ENCODE results near the gene AJM1.

AJM1 gene

GRCh38 chr9:136806067-136806466, 36.2 kb upstream of the AJM1 start:
- Histone ChIP-seq H3K4me3 (ENCODE audit: low read length) (no peak overlapping the region), H3F3A (ENCODE audit: control insufficient read depth, insufficient read depth) (no peaks in the 10 kb centered on the region), H3K36me3 (ENCODE audit: control insufficient read depth, low read length) (peaks cover 46% of the 10 kb centered on the region), H3K27me3 (ENCODE audit: control insufficient read depth, low read length) (peaks cover 10% of the 10 kb centered on the region), H4K20me1 (ENCODE audit: control insufficient read depth, insufficient read depth, low read depth, low read length) (peaks cover 8% of the 10 kb centered on the region), H3K4me1 (ENCODE audit: control insufficient read depth, low read length) (peaks cover 36% of the 10 kb centered on the region), H3K27ac (ENCODE audit: low read depth, low read length) (no peak overlapping the region), H3K4me2 (ENCODE audit: low read length) (0 out of 2 replicates have a peak overlapping the region, but pooled peaks have one; percentile 92), H3K79me2 (ENCODE audit: control insufficient read depth, low read length) (peaks cover 44% of the 10 kb centered on the region), H3K9me3 (ENCODE audit: control insufficient read depth, insufficient read depth, low read length) (no peaks in the 10 kb centered on the region), H3K9me2 (replicated peaks; ENCODE audit: control insufficient read depth, low read length) (no peaks in the 10 kb centered on the region)
- TF ChIP-seq CTCF (IDR thresholded peaks at IDR 0.05; ENCODE audit: low read depth, low read length, poor library complexity, severe bottlenecking) (no peak), EZH2phosphoT487 (IDR thresholded peaks at IDR 0.05; ENCODE audit: borderline replicate concordance, low read length) (no peak)

- peaks cover 29% of the 10 kb centered on the region for H3K4me1 ChIP-seq (ENCODE audit: control insufficient read depth, low read length)
- H3K4me2 ChIP-seq (ENCODE audit: low read length), result peak overlapping the region; percentile 92
- no peaks in the 10 kb centered on the region for H3K9me3 ChIP-seq (ENCODE audit: control insufficient read depth, insufficient read depth, low read length)
- H4K20me1 ChIP-seq (ENCODE audit: control insufficient read depth, insufficient read depth, low read depth, low read length), result peaks cover 8% of the 10 kb centered on the region
- H3K27me3 ChIP-seq (ENCODE audit: control insufficient read depth, low read length), result peaks cover 7% of the 10 kb centered on the region; the same call in 1 of the 2 replicates
- H3K4me3 ChIP-seq (ENCODE audit: low read length), result peak overlapping the region; percentile 88
- no peaks in the 10 kb centered on the region for H3F3A ChIP-seq (ENCODE audit: control insufficient read depth, insufficient read depth)
- peaks cover 51% of the 10 kb centered on the region for H3K36me3 ChIP-seq (ENCODE audit: control insufficient read depth, low read length)
- no peaks in the 10 kb centered on the region for H3K9me2 ChIP-seq (replicated peaks; ENCODE audit: control insufficient read depth, low read length)
- peaks cover 51% of the 10 kb centered on the region for H3K79me2 ChIP-seq (ENCODE audit: control insufficient read depth, low read length)
- no peak overlapping the region for H3K27ac ChIP-seq (ENCODE audit: low read depth, low read length)
- TF ChIP-seq CTCF (IDR thresholded peaks at IDR 0.05; ENCODE audit: low read depth, low read length, poor library complexity, severe bottlenecking) (no peak), EZH2phosphoT487 (IDR thresholded peaks at IDR 0.05; ENCODE audit: borderline replicate concordance, low read length) (no peak)
These were observed 35.6 kb upstream of the AJM1 start for GRCh38 chr9:136806631-136807201.

GRCh38 chr9:136807281-136808074, 34.8 kb upstream of the AJM1 start, which contains the start of gene RABL6:
TSS of gene RABL6 (plus strand) at chr9:136807948. CDS start at chr9:136808197, 249 bp downstream.
- H3K4me1 ChIP-seq (ENCODE audit: control insufficient read depth, low read length), result peaks cover 28% of the 10 kb centered on the region
- peaks cover 57% of the 10 kb centered on the region for H3K36me3 ChIP-seq (ENCODE audit: control insufficient read depth, low read length)
- no peaks in the 10 kb centered on the region for H3K9me2 ChIP-seq (replicated peaks; ENCODE audit: control insufficient read depth, low read length)
- TF ChIP-seq CTCF (IDR thresholded peaks at IDR 0.05; ENCODE audit: low read depth, low read length, poor library complexity, severe bottlenecking), result no peak
- TF ChIP-seq EZH2phosphoT487 (IDR thresholded peaks at IDR 0.05; ENCODE audit: borderline replicate concordance, low read length), result no peak
- no peaks in the 10 kb centered on the region for H3K9me3 ChIP-seq (ENCODE audit: control insufficient read depth, insufficient read depth, low read length)
- H3K4me3 ChIP-seq (ENCODE audit: low read length), result peak within 1 kb of the TSS; percentile 88
- no peaks in the 10 kb centered on the region; the same call in 1 of the 2 replicates for H3K27me3 ChIP-seq (ENCODE audit: control insufficient read depth, low read length)
- peak within 1 kb of the TSS; percentile 92 for H3K4me2 ChIP-seq (ENCODE audit: low read length)
- H4K20me1 ChIP-seq (ENCODE audit: control insufficient read depth, insufficient read depth, low read depth, low read length), result peaks cover 8% of the 10 kb centered on the region
- H3F3A ChIP-seq (ENCODE audit: control insufficient read depth, insufficient read depth), result no peaks in the 10 kb centered on the region
- H3K79me2 ChIP-seq (ENCODE audit: control insufficient read depth, low read length), result peaks cover 59% of the 10 kb centered on the region
- peak within 1 kb of the TSS; percentile 57 for H3K27ac ChIP-seq (ENCODE audit: low read depth, low read length)
